Mucosa of gallbladder (tissue), 1 donor: Measurements from ENCODE around the gene REX1BD. TPM values are rescaled to one million over a fixed set of nuclear protein-coding genes. Genes with fewer than 3 reads are reported as not detected.
"Not testable (repeated sequence)": the region's sequence is repeated elsewhere in the genome, so short reads cannot be mapped to it uniquely, and the experiment has no call there.

Experiments
- DNase-seq: peaks from one replicate; pipeline ENCODE4 v3.0.0-alpha.2; 2020; ENCODE audit warnings: low spot score
- total RNA-seq: library from RNA; stranded (reverse); gene quantifications from one replicate; pipeline ENCODE4 v1.2.1, GENCODE V29; 2021
- donor health status: DM: no; HTN: no; CAD: no.

Gene REX1BD
- 93.0 TPM for total RNA-seq

- peak; percentile 81 for DNase-seq
Observed at GRCh38 chr19:18588611-18589379, at the start of gene REX1BD. TSS of gene REX1BD (plus strand) at chr19:18588798. CDS start at chr19:18588802, 4 bp downstream.

DNA sequence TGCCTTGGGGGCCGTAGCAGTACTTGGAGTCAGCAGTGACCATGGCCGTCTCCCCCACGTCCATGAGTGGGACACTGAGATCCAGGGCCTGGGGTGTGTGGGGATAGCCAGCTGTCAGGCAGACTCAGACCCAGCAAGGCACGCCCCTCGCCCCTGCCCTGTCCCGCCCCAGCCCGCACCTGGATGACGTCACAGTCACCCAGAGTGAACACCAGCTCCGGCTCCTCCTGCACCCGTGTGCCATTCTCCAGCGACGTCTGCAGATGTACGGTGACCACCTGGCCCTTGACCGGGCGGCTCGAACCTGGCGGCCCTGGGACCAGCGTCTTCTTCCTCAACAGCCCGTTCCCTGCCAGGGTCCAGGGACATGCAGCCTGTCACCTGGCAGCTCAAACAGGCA, 49.2 kb upstream of the REX1BD start:
- no peak for DNase-seq

DNA sequence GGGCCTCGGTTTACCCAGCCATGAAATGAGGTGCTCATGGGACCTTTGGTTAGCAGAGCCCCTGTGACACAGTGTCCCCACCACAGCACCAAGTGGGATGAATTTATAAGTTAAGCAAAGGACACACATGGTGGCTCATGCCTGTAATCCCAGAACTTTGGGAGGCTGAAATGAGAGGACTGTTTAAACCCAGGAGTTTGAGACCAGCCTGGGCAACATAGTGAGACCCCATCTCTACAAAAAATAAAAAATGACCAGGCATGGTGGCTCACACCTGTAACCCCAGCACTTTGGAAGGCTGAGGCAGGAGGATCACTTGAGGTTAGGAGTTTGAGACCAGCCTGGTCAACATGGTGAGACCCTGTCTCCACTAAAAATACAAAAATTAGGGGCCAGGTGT, 48.4 kb upstream of the REX1BD start:
- DNase-seq = not testable (repeated sequence)

DNA sequence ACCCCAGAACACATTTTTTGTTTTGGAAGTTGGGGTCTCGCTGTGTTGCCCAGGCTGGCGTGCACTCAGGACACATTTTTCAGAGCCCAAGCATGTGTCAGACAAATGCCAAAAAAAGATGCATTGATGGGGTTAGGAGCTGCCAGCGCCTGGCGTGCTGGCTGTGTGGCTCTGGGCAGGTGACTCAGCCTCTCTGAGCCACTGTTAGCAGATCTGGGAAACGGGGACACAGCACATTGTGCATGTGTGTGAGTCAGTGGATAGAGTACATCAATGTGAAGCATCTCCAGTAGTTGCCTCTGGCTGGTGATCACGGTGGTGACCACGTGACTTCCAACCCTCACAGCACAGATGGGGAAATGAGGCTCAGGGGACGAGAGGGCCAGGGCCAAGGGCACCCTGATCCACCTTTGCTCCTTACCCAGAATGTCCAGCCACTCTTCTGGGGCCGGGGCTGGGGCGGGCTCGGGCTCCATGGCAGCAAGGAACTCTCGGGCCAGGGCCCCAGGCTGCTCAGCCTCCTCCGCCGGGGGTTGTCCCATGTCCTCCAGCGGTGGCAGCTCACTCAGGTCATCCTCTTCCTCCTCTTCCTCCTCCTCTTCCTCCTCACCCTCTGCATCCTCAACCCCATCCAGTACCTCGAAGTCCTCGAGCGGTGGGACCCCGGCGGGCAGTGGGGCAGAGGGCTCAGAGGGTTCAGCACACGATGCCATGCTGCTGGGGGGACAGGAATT, 47.2 kb upstream of the REX1BD start:
- DNase-seq = no peak

GRCh38 chr19:18541992-18542940, 46.3 kb upstream of the REX1BD start:
- DNase-seq = no peak

- DNase-seq = peak; percentile 94
Observed at GRCh38 chr19:18542941-18543813, 45.4 kb upstream of the REX1BD start, which contains the start of gene FKBP8. TSS of gene FKBP8 (minus strand) at chr19:18543573. CDS start at chr19:18541970, 1,603 bp downstream.

- peak; percentile 74 for DNase-seq
Observed at GRCh38 chr19:18543814-18544475, 44.7 kb upstream of the REX1BD start.

DNA sequence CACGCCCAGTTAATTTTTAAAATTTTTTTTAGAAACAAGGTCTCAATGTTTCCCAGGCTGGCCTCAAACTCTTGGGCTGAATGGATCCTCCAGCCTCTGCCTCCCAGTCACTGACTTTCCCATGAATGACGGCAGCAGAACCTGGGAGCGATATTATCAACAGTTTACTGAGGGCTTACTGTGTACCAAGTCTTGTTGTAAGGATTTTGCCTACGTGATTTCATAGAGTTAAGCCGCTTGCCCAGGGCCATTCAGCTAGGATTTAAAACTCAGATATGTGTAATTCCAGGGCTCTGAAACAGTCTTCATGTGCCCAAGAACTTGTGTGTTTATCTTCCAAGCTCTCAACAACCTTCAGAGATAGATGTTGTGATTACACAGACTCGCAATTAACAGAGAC, 37.0 kb upstream of the REX1BD start:
- no peak for DNase-seq

GRCh38 chr19:18557411-18558201, 31.0 kb upstream of the REX1BD start, which contains the start of gene KXD1:
TSS of gene KXD1 (plus strand) at chr19:18557870. CDS start at chr19:18562057, 4,187 bp downstream.
- DNase-seq = peak; percentile 99

GRCh38 chr19:18558202-18558555, 30.4 kb upstream of the REX1BD start:
- no peak for DNase-seq

- no peak for DNase-seq
Observed at GRCh38 chr19:18558604-18559003, 30.0 kb upstream of the REX1BD start.

GRCh38 chr19:18559685-18560084, 28.9 kb upstream of the REX1BD start:
- no peak for DNase-seq

DNA sequence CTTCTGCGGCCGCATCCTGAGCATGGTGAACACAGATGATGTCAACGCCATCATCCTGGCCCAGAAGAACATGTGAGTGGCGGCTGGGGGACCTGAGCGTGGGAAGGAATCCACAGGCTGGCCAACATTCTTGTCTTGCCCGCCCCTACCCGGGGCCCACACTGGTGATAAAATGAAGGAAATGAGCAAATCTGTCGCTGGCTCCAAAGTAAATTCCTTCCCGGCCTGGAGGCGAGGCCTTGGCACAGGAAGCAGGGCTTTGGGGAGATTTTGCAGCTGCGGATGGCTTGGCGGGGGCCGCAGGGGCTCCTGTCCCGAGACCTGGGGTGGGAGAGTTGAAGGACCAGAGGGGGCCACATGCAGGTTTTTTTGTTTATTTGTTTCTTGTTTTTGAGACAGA, 26.5 kb upstream of the REX1BD start:
- DNase-seq = no peak

GRCh38 chr19:18566953-18567352, 21.6 kb upstream of the REX1BD start:
- DNase-seq = no peak

GRCh38 chr19:18568367-18568766, 20.2 kb upstream of the REX1BD start:
- DNase-seq = no peak

GRCh38 chr19:18571564-18572344, 16.8 kb upstream of the REX1BD start, which contains the start of gene UBA52:
TSS of gene UBA52 (plus strand) at chr19:18571857. CDS start at chr19:18573301, 1,444 bp downstream.
- DNase-seq = peak; percentile 98

DNA sequence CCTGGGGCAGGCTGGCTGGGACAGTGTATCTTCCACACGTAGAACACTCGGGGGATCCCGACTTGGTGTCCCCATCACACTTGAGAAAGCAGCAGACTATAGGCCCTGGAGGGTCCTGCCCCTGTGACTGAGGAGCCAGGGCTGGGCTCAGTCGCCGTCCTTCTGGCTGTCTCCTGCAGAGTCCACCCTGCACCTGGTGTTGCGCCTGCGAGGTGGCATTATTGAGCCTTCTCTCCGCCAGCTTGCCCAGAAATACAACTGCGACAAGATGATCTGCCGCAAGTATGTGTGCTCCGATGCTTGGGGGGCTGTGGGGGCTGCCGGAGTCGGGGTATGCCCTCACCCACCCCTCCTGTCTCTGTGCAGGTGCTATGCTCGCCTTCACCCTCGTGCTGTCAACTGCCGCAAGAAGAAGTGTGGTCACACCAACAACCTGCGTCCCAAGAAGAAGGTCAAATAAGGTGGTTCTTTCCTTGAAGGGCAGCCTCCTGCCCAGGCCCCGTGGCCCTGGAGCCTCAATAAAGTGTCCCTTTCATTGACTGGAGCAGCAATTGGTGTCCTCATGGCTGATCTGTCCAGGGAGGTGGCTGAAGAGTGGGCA, 13.8 kb upstream of the REX1BD start:
- no peak for DNase-seq

- no peak for DNase-seq
Observed at GRCh38 chr19:18576383-18576782, 12.2 kb upstream of the REX1BD start.
